CD14-positive monocyte (primary cell): ENCODE measurements around the gene CCL19. TPM values are rescaled to one million over a fixed set of nuclear protein-coding genes. Genes with fewer than 3 reads are reported as not detected.
A peak's percentile ranks its signal among the peaks of the same experiment; 100 is the strongest.

Experiments
- DNase-seq, 3 donors: peaks; one replicate each; pipeline ENCODE4 v3.0.0-alpha.2; 2011 to 2022
- H2AFZ ChIP-seq: 2 replicates; pipeline ENCODE4 v1.6.0; 2012; ENCODE audit warnings: mild to moderate bottlenecking, low read depth, low read length, inconsistent platforms; ENCODE audit not compliant: insufficient read depth, poor library complexity, severe bottlenecking
- H3K27ac ChIP-seq, 2 donors: 1 replicate in 1 of 2; 2 replicates in 1 of 2; pipeline ENCODE4 v1.5.1; 2012 to 2013; ENCODE audit warnings: low read length in 2 of 2, control low read depth in 1 of 2, inconsistent platforms in 1 of 2, low read depth in 1 of 2, mild to moderate bottlenecking in 1 of 2
- H3K27me3 ChIP-seq, 2 donors: one replicate each; pipeline versions ENCODE4 v1.6.0 to v1.6.1; 2011 to 2013; ENCODE audit warnings: low read length in 2 of 2; ENCODE audit not compliant: control insufficient read depth in 2 of 2, insufficient read depth in 2 of 2
- H3K36me3 ChIP-seq, 2 donors: replicated peaks in 1 of 2; 1 replicate in 1 of 2; 2 replicates in 1 of 2; pipeline versions ENCODE4 v1.5.1 to v1.6.1; 2012 to 2013; ENCODE audit warnings: low read length in 2 of 2, control low read depth in 1 of 2, inconsistent platforms in 1 of 2, mild to moderate bottlenecking in 1 of 2; ENCODE audit not compliant: insufficient read depth in 2 of 2, control insufficient read depth in 1 of 2
- H3K4me1 ChIP-seq, 2 donors: 1 replicate in 1 of 2; 2 replicates in 1 of 2; pipeline versions ENCODE4 v1.5.1 to v1.6.1; 2012 to 2013; ENCODE audit warnings: low read length in 2 of 2, control low read depth in 1 of 2, inconsistent platforms in 1 of 2, mild to moderate bottlenecking in 1 of 2, moderate library complexity in 1 of 2; ENCODE audit not compliant: insufficient read depth in 2 of 2, control insufficient read depth in 1 of 2
- H3K4me2 ChIP-seq: replicated peaks from 2 replicates; pipeline ENCODE3; 2012; ENCODE audit warnings: low read length, moderate library complexity, mild to moderate bottlenecking; ENCODE audit not compliant: poor library complexity, severe bottlenecking; ENCODE audit errors: extremely low read depth
- H3K4me3 ChIP-seq, 3 experiments: fragments of 200-600 bp in 1 of 3; sonication (generic) in 1 of 3; replicated peaks in 1 of 3; 1 replicate in 2 of 3; 2 replicates in 1 of 3; pipeline ENCODE4 v1.5.1; 2011 to 2013; ENCODE audit warnings: low read length in 3 of 3, mild to moderate bottlenecking in 3 of 3, control low read depth in 2 of 3, low read depth in 2 of 3, inconsistent platforms in 1 of 3, moderate library complexity in 1 of 3
- H3K79me2 ChIP-seq: 2 replicates; pipeline ENCODE4 v1.6.0; 2012; ENCODE audit warnings: mild to moderate bottlenecking, control low read depth, inconsistent platforms, low read length, moderate library complexity; ENCODE audit not compliant: insufficient read depth
- H3K9ac ChIP-seq: 2 replicates; pipeline ENCODE4 v1.6.0; 2017; ENCODE audit warnings: low read length, mild to moderate bottlenecking; ENCODE audit not compliant: insufficient read depth, poor library complexity, severe bottlenecking
- H3K9me3 ChIP-seq, 2 donors: replicated peaks in 1 of 2; 1 replicate in 1 of 2; 2 replicates in 1 of 2; pipeline versions ENCODE4 v1.5.1 to v1.6.1; 2012 to 2013; ENCODE audit warnings: low read length in 2 of 2, control low read depth in 1 of 2; ENCODE audit not compliant: control insufficient read depth in 1 of 2, insufficient read depth in 1 of 2
- H4K20me1 ChIP-seq: 2 replicates; pipeline ENCODE4 v1.6.0; 2012; ENCODE audit warnings: mild to moderate bottlenecking, low read length, control low read depth, moderate library complexity; ENCODE audit not compliant: insufficient read depth
- H3K27ac Mint-ChIP-seq, 7 donors: one replicate each; pipeline ENCODE4 v1.8.0; 2020; ENCODE audit warnings: mild to moderate bottlenecking in 7 of 7, mixed read lengths in 7 of 7, moderate library complexity in 6 of 7, inconsistent platforms in 2 of 7
- H3K27me3 Mint-ChIP-seq, 3 donors: one replicate each; pipeline ENCODE4 v1.8.0; 2021 to 2022; ENCODE audit warnings: low read depth in 3 of 3, mild to moderate bottlenecking in 3 of 3, mixed read lengths in 3 of 3, moderate library complexity in 3 of 3, inconsistent platforms in 1 of 3
- H3K36me3 Mint-ChIP-seq, 2 donors: one replicate each; pipeline ENCODE4 v1.8.0; 2020; ENCODE audit warnings: mixed read lengths in 2 of 2, inconsistent platforms in 1 of 2, mild to moderate bottlenecking in 1 of 2
- H3K4me1 Mint-ChIP-seq: one replicate; pipeline ENCODE4 v1.8.0; 2020; ENCODE audit warnings: mild to moderate bottlenecking, mixed read lengths
- H3K4me3 Mint-ChIP-seq, 2 donors: one replicate each; pipeline ENCODE4 v1.8.0; 2020; ENCODE audit warnings: mild to moderate bottlenecking in 2 of 2, mixed read lengths in 2 of 2, moderate library complexity in 1 of 2
- H3K9me3 Mint-ChIP-seq, 7 donors: one replicate each; pipeline ENCODE4 v1.8.0; 2020 to 2022; ENCODE audit warnings: mixed read lengths in 7 of 7, mild to moderate bottlenecking in 6 of 7, moderate library complexity in 6 of 7, inconsistent platforms in 2 of 7
- CTCF ChIP-seq: fragments of 200-600 bp; IDR thresholded peaks from one replicate; pipeline ENCODE4 v1.8.0; 2022; ENCODE audit warnings: antibody characterized with exemption, mild to moderate bottlenecking
- WGBS: methylation state at CpG from one replicate; pipeline ENCODE4 v1.1.5; 2013; ENCODE audit warnings: missing lambda C conversion rate; ENCODE audit not compliant: insufficient coverage; 5-methylcytosine and 5-hydroxymethylcytosine counted together
- intact Hi-C, 2 donors: fragments of 100-400 bp; cut with micrococcal nuclease; formaldehyde crosslinking; loops; one replicate each; pipeline versions ENCODE4 v1.15.0 to v1.15.1; 2023
- polyA plus RNA-seq, 3 donors: library from polyadenylated mRNA; depleted of rRNA in 1 of 3; unstranded in 2 of 3; stranded (reverse) in 1 of 3; fragments of 300-500 nt in 2 of 3; fragments of >200 nt in 1 of 3; fragmentation: Illumina TruSeq in 2 of 3; gene quantifications; 1 replicate in 2 of 3; 2 replicates in 1 of 3; pipeline ENCODE4 v1.2.3, GENCODE V29; 2012 to 2021

Gene CCL19
- polyA plus RNA-seq, 3 donors: 0.21 TPM; not detected in 2

- Histone ChIP-seq H3K9me3 (peaks cover 5 to 11% of the 10 kb centered on the region in 2 donors), H3K4me2 (peak overlapping the region; percentile 94), H3K27ac (peak overlapping the region; percentile 95 to 98), H3K9ac (peak overlapping the region; percentile 90), H4K20me1 (no peaks in the 10 kb centered on the region), H3K36me3 (peaks cover 0 to 12% of the 10 kb centered on the region in 2 donors), H3K27me3 (no peaks in the 10 kb centered on the region), H2AFZ (peak overlapping the region; percentile 94), H3K4me3 (peak overlapping the region; percentile 65 to 87 (median 71)), H3K4me1 (peaks cover 16 to 19% of the 10 kb centered on the region in 2 donors), H3K79me2 (peaks cover 20% of the 10 kb centered on the region)
- DNase-seq: peak; percentile 94 to 95 (median 94)
- 7% methylated on average over 37 of the region's 55 CpGs for WGBS
- Mint-ChIP-seq H3K27ac (peak overlapping the region; percentile 97 to 99 (median 99)), H3K9me3 (peaks cover 8 to 17% (median 12%) of the 10 kb centered on the region in 7 donors), H3K36me3 (peaks cover 18 to 26% of the 10 kb centered on the region in 2 donors), H3K4me1 (peaks cover 26% of the 10 kb centered on the region), H3K27me3 (peaks cover 0 to 3% (median 2%) of the 10 kb centered on the region in 3 donors), H3K4me3 (peak overlapping the region; percentile 82 to 91)
- TF ChIP-seq CTCF: no peak
- intact Hi-C loops: loop anchor here (10.0 kb wide), 2 partner anchors 319 to 449 kb away; partner anchors contain the start of genes ATOSB (in 1 of the 2) and DNAJB5 (in 1 of the 2)
These were observed 25.5 kb downstream of the CCL19 start for GRCh38 chr9:34665381-34666250.

GRCh38 chr9:34665067-34665380, 26.1 kb downstream of the CCL19 start:
- Histone ChIP-seq H3K9ac (peak overlapping the region; percentile 57), H3K27ac (peak overlapping the region; percentile 26 to 49), H3K79me2 (peaks cover 20% of the 10 kb centered on the region), H3K4me2 (peak overlapping the region; percentile 94), H3K4me1 (peaks cover 16 to 19% of the 10 kb centered on the region in 2 donors), H4K20me1 (no peaks in the 10 kb centered on the region), H3K27me3 (no peaks in the 10 kb centered on the region), H2AFZ (peak overlapping the region; percentile 94), H3K9me3 (peaks cover 5 to 9% of the 10 kb centered on the region in 2 donors), H3K36me3 (peaks cover 0 to 12% of the 10 kb centered on the region in 2 donors), H3K4me3 (peak overlapping the region; percentile 64 to 87 (median 71))
- Mint-ChIP-seq H3K4me1 (peaks cover 26% of the 10 kb centered on the region), H3K9me3 (peaks cover 8 to 16% (median 12%) of the 10 kb centered on the region in 7 donors), H3K27ac (peak overlapping the region; percentile 74 to 99 (median 91)), H3K4me3 (peak overlapping the region; percentile 82 to 91), H3K36me3 (peaks cover 20 to 26% of the 10 kb centered on the region in 2 donors), H3K27me3 (peaks cover 0 to 3% (median 3%) of the 10 kb centered on the region in 3 donors)
- intact Hi-C loops: loop anchor here (10.0 kb wide), 2 partner anchors 320 to 450 kb away; partner anchors contain the start of genes ATOSB (in 1 of the 2) and DNAJB5 (in 1 of the 2)
- under 1% methylated on average over 26 of the region's 26 CpGs for WGBS
- no peak for TF ChIP-seq CTCF
- no peak for DNase-seq
